Measurements from ENCODE around the gene ARPC5L. TPM values are rescaled to one million over a fixed set of nuclear protein-coding genes. Genes with fewer than 3 reads are reported as not detected.
A peak's percentile ranks its signal among the peaks of the same experiment; 100 is the strongest.

ARPC5L gene
- total and polyA plus RNA-seq, 9 of the 15 experiments (the other 6 are each of a cell fraction or from before 2014, with no cell fraction given) = 25.4 to 113 (median 63.8) TPM

- in situ Hi-C loops (cut with MboI) = no loop called here
- TF ChIP-seq MXD1 (CRISPR knock-in tag; IDR thresholded peaks at IDR 0.05; ENCODE audit: borderline replicate concordance, poor library complexity, severe bottlenecking) (no peak), CREB3L1 (IDR thresholded peaks at IDR 0.05; ENCODE audit: borderline replicate concordance, low read depth) (no peak), PHF21A (IDR thresholded peaks at IDR 0.05; ENCODE audit: borderline replicate concordance, low read depth) (no peak), POLR2G (IDR thresholded peaks at IDR 0.05; ENCODE audit: low read depth, low read length) (0 out of 2 replicates have a peak, but pooled peaks have one; percentile 44), ZNF23 (CRISPR knock-in tag; IDR thresholded peaks at IDR 0.05) (no peak), GMEB1 (CRISPR knock-in tag; IDR thresholded peaks at IDR 0.05) (no peak), GTF2A2 (tag; IDR thresholded peaks at IDR 0.05) (no peak)
- FAIRE-seq = no peak
- WGBS (ENCODE audit: insufficient coverage, low coverage, missing lambda C conversion rate) = 79% methylated on average over 10 of the region's 10 CpGs
- BruUV-seq (replicated peaks) = no TSS peak
- no peak overlapping the region for H3K4me3 ChIP-seq
- no peak overlapping the region for H2AFZ ChIP-seq (ENCODE audit: low read depth, low read length)
- H3K36me3 ChIP-seq (ENCODE audit: control insufficient read depth, insufficient read depth, low read length) = peaks cover 77% of the 10 kb centered on the region
- H3K79me2 ChIP-seq (ENCODE audit: control insufficient read depth, insufficient read depth, low read length) = peaks cover 16% of the 10 kb centered on the region
- H3K27me3 ChIP-seq (ENCODE audit: control insufficient read depth in 2 of 2, insufficient read depth in 2 of 2, low read length in 2 of 2) = no peaks in the 10 kb centered on the region
- intact Hi-C loops (cut with micrococcal nuclease) = no loop called here
- H3K4me1 ChIP-seq (replicated peaks in 1 of 2; ENCODE audit: control insufficient read depth in 2 of 2, insufficient read depth in 2 of 2, low read length in 2 of 2) = no peaks in the 10 kb centered on the region; a peak in 1 of 5 replicates
- POLR2A ChIA-PET = interaction anchor here (1.3 to 4.0 kb wide), 6 partner anchors 9 to 42 kb away, joined by 3 to 30 read pairs (median 9); partner anchors contain the start of genes ARPC5L and RPL35
- no peak for DNase-seq (ENCODE audit: extremely low read depth in 1 of 4, low spot score in 3 of 4)
- H3K4me2 ChIP-seq (ENCODE audit: insufficient read depth, low read length) = no peak overlapping the region
- no peak; the same call in 2 of the 3 replicates for ATAC-seq
- no peaks in the 10 kb centered on the region for H3K9me3 ChIP-seq (replicated peaks; ENCODE audit: control insufficient read depth, insufficient read depth, low read depth, low read length)
- CTCF ChIA-PET (ENCODE audit: low intra/inter-chr PET ratio) = no interaction called here
- peaks cover 4% of the 10 kb centered on the region; the same call in 1 of the 2 replicates for H4K20me1 ChIP-seq (replicated peaks; ENCODE audit: control insufficient read depth, insufficient read depth, low read length)
- no peaks in the 10 kb centered on the region for H3K9me1 ChIP-seq (ENCODE audit: control insufficient read depth, insufficient read depth, low read length)
- H3K27ac ChIP-seq (ENCODE audit: extremely low read depth, low read depth, low read length) = no peak overlapping the region
- peak overlapping the region in 1 of 2 experiments; percentile 75; a peak in 2 of 4 replicates for H3K9ac ChIP-seq (ENCODE audit: insufficient read depth in 1 of 2, low read depth in 2 of 2, low read length in 2 of 2)
Measured at GRCh38 chr9:124879226-124879625, 17.3 kb downstream of the ARPC5L start.
